ENCODE measurements around the gene FAM13A.

The FAM13A gene

DNA sequence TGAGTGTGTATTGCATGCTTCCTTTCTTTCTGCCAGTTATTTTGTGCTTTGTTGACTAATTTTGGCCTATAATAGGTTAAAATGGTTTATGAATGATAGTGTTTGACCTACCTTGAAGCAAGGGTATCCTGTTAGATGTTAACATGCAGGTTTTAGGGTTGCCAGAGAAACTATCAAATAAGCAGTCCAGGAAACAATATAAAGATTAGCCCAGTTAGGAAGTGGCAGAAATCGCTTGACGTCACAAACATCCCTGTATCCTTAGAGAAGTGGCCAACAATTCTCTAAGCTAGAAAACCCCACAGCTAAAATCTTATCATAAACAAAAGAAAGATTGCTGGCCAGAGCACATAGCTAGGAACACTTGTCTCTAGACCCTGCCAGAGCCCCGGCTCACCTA, 363.2 kb downstream of the FAM13A start:
- TF ChIP-seq, protein P1, sequence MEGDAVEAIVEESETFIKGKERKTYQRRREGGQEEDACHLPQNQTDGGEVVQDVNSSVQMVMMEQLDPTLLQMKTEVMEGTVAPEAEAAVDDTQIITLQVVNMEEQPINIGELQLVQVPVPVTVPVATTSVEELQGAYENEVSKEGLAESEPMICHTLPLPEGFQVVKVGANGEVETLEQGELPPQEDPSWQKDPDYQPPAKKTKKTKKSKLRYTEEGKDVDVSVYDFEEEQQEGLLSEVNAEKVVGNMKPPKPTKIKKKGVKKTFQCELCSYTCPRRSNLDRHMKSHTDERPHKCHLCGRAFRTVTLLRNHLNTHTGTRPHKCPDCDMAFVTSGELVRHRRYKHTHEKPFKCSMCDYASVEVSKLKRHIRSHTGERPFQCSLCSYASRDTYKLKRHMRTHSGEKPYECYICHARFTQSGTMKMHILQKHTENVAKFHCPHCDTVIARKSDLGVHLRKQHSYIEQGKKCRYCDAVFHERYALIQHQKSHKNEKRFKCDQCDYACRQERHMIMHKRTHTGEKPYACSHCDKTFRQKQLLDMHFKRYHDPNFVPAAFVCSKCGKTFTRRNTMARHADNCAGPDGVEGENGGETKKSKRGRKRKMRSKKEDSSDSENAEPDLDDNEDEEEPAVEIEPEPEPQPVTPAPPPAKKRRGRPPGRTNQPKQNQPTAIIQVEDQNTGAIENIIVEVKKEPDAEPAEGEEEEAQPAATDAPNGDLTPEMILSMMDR (IDR thresholded peaks at IDR 0.05; ENCODE audit: low read depth, low read length, missing control alignments), result no peak

GRCh38 chr4:88690355-88690754, 366.6 kb downstream of the FAM13A start:
- no peak for DNase-seq (ENCODE audit: low read depth)
- H3K4me3 ChIP-seq (ENCODE audit: low read depth, low read length), result no peak overlapping the region
- TF ChIP-seq, protein P1 (IDR thresholded peaks at IDR 0.05; ENCODE audit: low read depth, low read length, missing control alignments), result no peak
- in situ Hi-C loops (cut with HindIII; ENCODE audit: low sequenced_read_pairs), result no loop called here

More for the DNA sequence above, 363.2 kb downstream of the FAM13A start:
- H3K4me3 ChIP-seq (ENCODE audit: low read depth, low read length), result no peak overlapping the region
- in situ Hi-C loops (cut with HindIII; ENCODE audit: low sequenced_read_pairs), result no loop called here
- DNase-seq (ENCODE audit: low read depth), result no peak

GRCh38 chr4:88681209-88681608, 375.8 kb downstream of the FAM13A start:
- no peak for DNase-seq (ENCODE audit: low read depth)
- in situ Hi-C loops (cut with HindIII; ENCODE audit: low sequenced_read_pairs), result no loop called here
- H3K4me3 ChIP-seq (ENCODE audit: low read depth, low read length), result no peak overlapping the region
- TF ChIP-seq, protein P1 (IDR thresholded peaks at IDR 0.05; ENCODE audit: low read depth, low read length, missing control alignments), result no peak

Measured in astrocyte of the cerebellum (primary cell).